Esophagus squamous epithelium (tissue), 5 donors: ENCODE data around the gene FNBP1. TPM values are rescaled to one million over a fixed set of nuclear protein-coding genes. Genes with fewer than 3 reads are reported as not detected.

Experiments
- DNase-seq: peaks from one replicate; lab custom pipeline; 2025; lab: John Stamatoyannopoulos, UW
- H3K27ac ChIP-seq, 4 donors: fragments of 200-600 bp; sonication (generic); one replicate each; pipeline ENCODE4 v1.5.1; 2016 to 2019; ENCODE audit warnings: mild to moderate bottlenecking in 1 of 4
- H3K27me3 ChIP-seq, 4 donors: fragments of 200-600 bp; sonication (generic); 1 replicate in 3 of 4; 2 replicates in 1 of 4; pipeline versions ENCODE4 v1.5.1 to v1.6.0; 2017 to 2021; ENCODE audit warnings: antibody characterized with exemption in 1 of 4
- H3K36me3 ChIP-seq, 3 donors: fragments of 200-600 bp; sonication (generic); one replicate each; pipeline ENCODE4 v1.5.1; 2016 to 2019
- H3K4me1 ChIP-seq, 3 donors: fragments of 200-600 bp; sonication (generic); one replicate each; pipeline ENCODE4 v1.5.1; 2017 to 2019
- H3K4me3 ChIP-seq, 4 donors: fragments of 200-600 bp; sonication (generic); 1 replicate in 3 of 4; 2 replicates in 1 of 4; pipeline ENCODE4 v1.5.1; 2016 to 2019; ENCODE audit warnings: mild to moderate bottlenecking in 2 of 4, moderate library complexity in 1 of 4
- H3K9me3 ChIP-seq, 3 donors: fragments of 200-600 bp; sonication (generic); one replicate each; pipeline ENCODE4 v1.5.1; 2016 to 2019
- CTCF ChIP-seq, 6 experiments: fragments of 450-650 bp in 4 of 6; fragments of 200-600 bp in 2 of 6; sonication (generic) in 2 of 6; IDR thresholded peaks; one replicate each; pipeline ENCODE4 v1.5.1; 2016 to 2019; ENCODE audit warnings: antibody characterized with exemption in 6 of 6, mild to moderate bottlenecking in 4 of 6, moderate library complexity in 4 of 6
- POLR2A ChIP-seq, 4 donors: fragments of 450-650 bp; IDR thresholded peaks; one replicate each; pipeline ENCODE4 v1.6.1; 2017; ENCODE audit warnings: antibody characterized with exemption in 4 of 4, mild to moderate bottlenecking in 4 of 4, moderate library complexity in 3 of 4
- WGBS, 2 donors: methylation state at CpG; one replicate each; pipeline ENCODE4 v1.1.5; 2018; 5-methylcytosine and 5-hydroxymethylcytosine counted together
- intact Hi-C: fragments of 100-400 bp; cut with DNase I; formaldehyde crosslinking; loops from one replicate; pipeline ENCODE4 v1.15.0; 2022
- total RNA-seq, 4 donors: library from RNA; depleted of rRNA; stranded (reverse); fragments of >200 nt; gene quantifications; one replicate each; pipeline ENCODE4 v1.1.0, GENCODE V29; 2016
- donor health status: DM: yes; HTN: yes; CAD: no.

FNBP1 gene
- total RNA-seq, 4 donors from 2014 or later: 19.7 to 47.7 (median 26.2) TPM

- WGBS, 2 donors: 88 to 89% methylated on average over 5 to 7 of the region's 7 CpGs
- peaks cover 0 to 11% (median 0%) of the 10 kb centered on the region in 3 donors for H3K4me1 ChIP-seq
- peaks cover 0 to 50% (median 0%) of the 10 kb centered on the region in 3 donors for H3K36me3 ChIP-seq
- H3K9me3 ChIP-seq: no peaks in the 10 kb centered on the region
- TF ChIP-seq POLR2A (IDR thresholded peaks at IDR 0.05): no peak
- TF ChIP-seq CTCF (IDR thresholded peaks at IDR 0.05): no peak
- no peak overlapping the region for H3K27ac ChIP-seq
- intact Hi-C loops: no loop called here
- no peak for DNase-seq
- H3K4me3 ChIP-seq: no peak overlapping the region
- H3K27me3 ChIP-seq: no peaks in the 10 kb centered on the region
Measured at GRCh38 chr9:129916707-129917106, 126.3 kb downstream of the FNBP1 start.

- Histone ChIP-seq H3K27ac (no peak overlapping the region), H3K4me3 (no peak overlapping the region), H3K27me3 (no peaks in the 10 kb centered on the region), H3K4me1 (peaks cover 0 to 20% (median 6%) of the 10 kb centered on the region in 3 donors), H3K36me3 (peaks cover 0 to 49% (median 0%) of the 10 kb centered on the region in 3 donors), H3K9me3 (no peaks in the 10 kb centered on the region)
- 92 to 100% methylated on average over 3 to 5 of the region's 5 CpGs for WGBS, 2 donors
- intact Hi-C loops: no loop called here
- TF ChIP-seq POLR2A (IDR thresholded peaks at IDR 0.05) (no peak), CTCF (IDR thresholded peaks at IDR 0.05) (no peak)
- DNase-seq: no peak
Measured at GRCh38 chr9:129914051-129914450, 128.9 kb downstream of the FNBP1 start.

- Histone ChIP-seq H3K27ac (peak overlapping the region; percentile 39 to 68 (median 57)), H3K36me3 (peaks cover 0 to 70% (median 19%) of the 10 kb centered on the region in 3 donors), H3K27me3 (no peaks in the 10 kb centered on the region), H3K9me3 (no peaks in the 10 kb centered on the region), H3K4me1 (peaks cover 0 to 20% (median 6%) of the 10 kb centered on the region in 3 donors), H3K4me3 (no peak overlapping the region)
- intact Hi-C loops: no loop called here
- TF ChIP-seq CTCF (IDR thresholded peaks at IDR 0.05): no peak
- no peak for TF ChIP-seq POLR2A (IDR thresholded peaks at IDR 0.05)
- no peak for DNase-seq
- 71 to 76% methylated on average over 14 to 15 of the region's 15 CpGs for WGBS, 2 donors
Measured at GRCh38 chr9:129910628-129911567, 132.1 kb downstream of the FNBP1 start.

- H3K36me3 ChIP-seq: peaks cover 0 to 74% (median 19%) of the 10 kb centered on the region in 3 donors
- intact Hi-C loops: no loop called here
- H3K4me3 ChIP-seq: no peak overlapping the region
- no peak for TF ChIP-seq CTCF (IDR thresholded peaks at IDR 0.05)
- TF ChIP-seq POLR2A (IDR thresholded peaks at IDR 0.05): no peak
- 86 to 88% methylated on average over 8 to 9 of the region's 9 CpGs for WGBS, 2 donors
- peak overlapping the region; percentile 28 to 68 (median 40) for H3K27ac ChIP-seq
- H3K27me3 ChIP-seq: no peaks in the 10 kb centered on the region
- peaks cover 0 to 20% (median 6%) of the 10 kb centered on the region in 3 donors for H3K4me1 ChIP-seq
- DNase-seq: no peak
- H3K9me3 ChIP-seq: no peaks in the 10 kb centered on the region
Measured at GRCh38 chr9:129909851-129910250, 133.1 kb downstream of the FNBP1 start.

GRCh38 chr9:129908906-129909305, 134.1 kb downstream of the FNBP1 start:
- Histone ChIP-seq H3K27me3 (no peaks in the 10 kb centered on the region), H3K27ac (peak overlapping the region in 1 of 4 donors; percentile 68), H3K4me1 (peaks cover 0 to 20% (median 6%) of the 10 kb centered on the region in 3 donors), H3K4me3 (no peak overlapping the region), H3K9me3 (no peaks in the 10 kb centered on the region), H3K36me3 (peaks cover 0 to 81% (median 19%) of the 10 kb centered on the region in 3 donors)
- intact Hi-C loops: no loop called here
- WGBS, 2 donors: 83 to 86% methylated on average over 4 of the region's 4 CpGs
- TF ChIP-seq POLR2A (IDR thresholded peaks at IDR 0.05): no peak
- TF ChIP-seq CTCF (IDR thresholded peaks at IDR 0.05): no peak
- DNase-seq: no peak
